Ovary (tissue), 9 donors: Measurements from ENCODE around the gene FAT2. TPM values are rescaled to one million over a fixed set of nuclear protein-coding genes. Genes with fewer than 3 reads are reported as not detected.

Experiments
- DNase-seq, 5 donors: peaks; one replicate each; pipeline ENCODE4 v3.0.0-alpha.2; 2019 to 2020
- H3K27ac ChIP-seq, 2 donors: fragments of 200-600 bp; one replicate each; pipeline versions ENCODE4 v1.5.1 to v1.8.0; 2019 to 2022
- H3K27me3 ChIP-seq: fragments of 200-600 bp; one replicate; pipeline ENCODE4 v1.8.0; 2022
- H3K36me3 ChIP-seq: fragments of 200-600 bp; sonication (generic); one replicate; pipeline ENCODE4 v1.5.1; 2019
- H3K4me1 ChIP-seq: one replicate; pipeline ENCODE4 v1.8.1; 2013; ENCODE audit warnings: mild to moderate bottlenecking, moderate library complexity; ENCODE audit not compliant: insufficient read depth
- H3K4me3 ChIP-seq: fragments of 200-600 bp; sonication (generic); one replicate; pipeline ENCODE4 v1.5.1; 2017
- H3K9me3 ChIP-seq, 2 donors: fragments of 200-600 bp in 1 of 2; sonication (generic) in 1 of 2; one replicate each; pipeline versions ENCODE4 v1.5.1 to v1.8.1; 2013 to 2019; ENCODE audit warnings: mild to moderate bottlenecking in 1 of 2, moderate library complexity in 1 of 2
- EP300 ChIP-seq: sonication (generic); formaldehyde crosslinking; IDR thresholded peaks from one replicate; pipeline ENCODE4 v1.6.1; 2017; ENCODE audit warnings: antibody characterized with exemption
- POLR2A ChIP-seq: fragments of 450-650 bp; IDR thresholded peaks from one replicate; pipeline ENCODE4 v1.6.1; 2017; ENCODE audit warnings: antibody characterized with exemption, mild to moderate bottlenecking, moderate library complexity
- WGBS, 3 donors: extraction: QIAGEN DNeasy Blood & Tissue Kit in 1 of 3; methylation state at CpG; one replicate each; pipeline versions ENCODE4 v1.1.5 to v1.1.7; 2013 to 2017; 5-methylcytosine and 5-hydroxymethylcytosine counted together
- intact Hi-C, 4 donors: fragments of 100-400 bp; cut with DNase I; formaldehyde crosslinking; loops; one replicate each; pipeline versions ENCODE4 v1.11.0 to v1.15.1; 2022 to 2023
- polyA plus RNA-seq, 2 donors: library from polyadenylated mRNA; stranded (reverse); fragments of 200-250 nt in 1 of 2; fragments of 350-450 nt in 1 of 2; fragmentation: Illumina TruSeq in 1 of 2; extraction: RNeasy Lipid Tissue Mini Kit (QIAGEN cat#74804) in 1 of 2; gene quantifications; one replicate each; pipeline ENCODE4 v1.2.3, GENCODE V29; 2013 to 2014
- total RNA-seq, 7 donors: library from RNA; depleted of rRNA in 2 of 7; stranded (reverse); fragments of >200 nt in 2 of 7; fragmentation: NEBNext Ultra II Directional in 3 of 7; extraction: Animal tissue kit (Norgen Biotek cat#: 25700) in 3 of 7; gene quantifications; one replicate each; pipeline versions ENCODE4 v1.1.0 to v1.2.4, GENCODE V29; 2016 to 2023
- TF ChIP-seq, protein P1 (sequence below), 3 donors: fragments of 450-650 bp in 2 of 3; fragments of 200-600 bp in 1 of 3; IDR thresholded peaks; one replicate each; pipeline versions ENCODE4 v1.5.1 to v1.8.0; 2016 to 2022; ENCODE audit warnings: antibody characterized with exemption in 3 of 3, mild to moderate bottlenecking in 1 of 3
- donor health status: DM: no; HTN: no; CAD: no; lungs with moderate emphysema.
- donor health status: DM: no; HTN: no; CAD: no.
- donor health status: Bipolar disorder and iron deficiency.
- donor health status: DM: yes; HTN: yes; CAD: no.
- donor health status: DM: no; HTN: no; CAD: no.
- donor health status: DM: yes; HTN: yes; CAD: no.

FAT2 gene
- total and polyA plus RNA-seq, 9 donors, result 0.01 to 0.74 (median 0.14) TPM; not detected in 1

DNA sequence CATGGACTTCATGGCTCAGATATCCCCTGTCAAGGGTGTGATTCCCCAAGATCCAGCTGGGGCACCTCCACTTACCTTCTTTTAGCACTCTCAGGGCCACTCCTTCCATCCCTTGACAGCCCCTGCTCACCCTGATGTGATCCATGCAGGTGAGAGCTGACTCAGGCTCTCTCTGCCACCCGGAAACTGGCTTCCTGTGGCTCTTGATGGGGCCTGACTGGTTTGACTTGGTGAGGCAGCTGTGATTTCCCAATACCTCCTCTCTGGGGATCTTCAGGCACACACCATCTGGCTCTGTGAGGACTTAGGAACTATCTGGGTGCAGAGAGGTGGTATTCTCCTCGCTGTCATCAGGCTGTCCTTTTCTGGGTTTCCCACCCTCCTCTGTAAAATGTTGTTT lies 7.9 kb upstream of the FAT2 start:
- TF ChIP-seq POLR2A, result no peak
- TF ChIP-seq EP300, result no peak
- TF ChIP-seq, protein P1, sequence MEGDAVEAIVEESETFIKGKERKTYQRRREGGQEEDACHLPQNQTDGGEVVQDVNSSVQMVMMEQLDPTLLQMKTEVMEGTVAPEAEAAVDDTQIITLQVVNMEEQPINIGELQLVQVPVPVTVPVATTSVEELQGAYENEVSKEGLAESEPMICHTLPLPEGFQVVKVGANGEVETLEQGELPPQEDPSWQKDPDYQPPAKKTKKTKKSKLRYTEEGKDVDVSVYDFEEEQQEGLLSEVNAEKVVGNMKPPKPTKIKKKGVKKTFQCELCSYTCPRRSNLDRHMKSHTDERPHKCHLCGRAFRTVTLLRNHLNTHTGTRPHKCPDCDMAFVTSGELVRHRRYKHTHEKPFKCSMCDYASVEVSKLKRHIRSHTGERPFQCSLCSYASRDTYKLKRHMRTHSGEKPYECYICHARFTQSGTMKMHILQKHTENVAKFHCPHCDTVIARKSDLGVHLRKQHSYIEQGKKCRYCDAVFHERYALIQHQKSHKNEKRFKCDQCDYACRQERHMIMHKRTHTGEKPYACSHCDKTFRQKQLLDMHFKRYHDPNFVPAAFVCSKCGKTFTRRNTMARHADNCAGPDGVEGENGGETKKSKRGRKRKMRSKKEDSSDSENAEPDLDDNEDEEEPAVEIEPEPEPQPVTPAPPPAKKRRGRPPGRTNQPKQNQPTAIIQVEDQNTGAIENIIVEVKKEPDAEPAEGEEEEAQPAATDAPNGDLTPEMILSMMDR (IDR thresholded peaks at IDR 0.05), result no peak
- 46 to 90% (median 77%) methylated on average over 2 of the region's 2 CpGs for WGBS, 3 donors
- Histone ChIP-seq H3K4me3 (no peak overlapping the region), H3K9me3 (no peaks in the 10 kb centered on the region), H3K27me3 (no peaks in the 10 kb centered on the region), H3K4me1 (no peaks in the 10 kb centered on the region), H3K36me3 (no peaks in the 10 kb centered on the region), H3K27ac (no peak overlapping the region)
- intact Hi-C loops, result no loop called here
- DNase-seq, result no peak

DNA sequence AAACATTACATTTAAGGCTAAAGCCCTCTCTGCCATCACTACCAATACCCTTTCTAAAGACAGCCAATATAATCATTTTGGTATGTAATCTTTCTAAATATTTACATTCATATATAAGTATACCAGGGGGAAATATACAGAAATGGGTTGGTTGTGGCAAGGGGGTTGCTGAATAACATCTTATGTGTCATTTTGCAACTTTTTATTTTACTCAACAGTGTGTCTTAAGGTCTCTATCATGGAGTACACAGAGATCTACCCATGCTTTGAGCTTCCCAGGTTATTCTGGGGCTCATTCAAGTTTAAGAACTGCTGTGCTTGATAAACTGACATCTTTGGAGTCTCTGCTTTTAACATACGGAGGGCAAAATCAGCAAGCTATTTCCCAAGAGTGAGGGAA lies 7.4 kb upstream of the FAT2 start:
- no peak for DNase-seq
- Histone ChIP-seq H3K36me3 (no peaks in the 10 kb centered on the region), H3K27me3 (no peaks in the 10 kb centered on the region), H3K4me3 (no peak overlapping the region), H3K9me3 (no peaks in the 10 kb centered on the region), H3K27ac (no peak overlapping the region), H3K4me1 (no peaks in the 10 kb centered on the region)
- whole genome bisulfite sequencing, 3 donors, result 71 to 96% (median 87%) methylated on average over 1 of the region's 1 CpG
- intact Hi-C loops, result no loop called here
- no peak for TF ChIP-seq POLR2A
- no peak for TF ChIP-seq EP300
- TF ChIP-seq, protein P1 (IDR thresholded peaks at IDR 0.05), result no peak

DNA sequence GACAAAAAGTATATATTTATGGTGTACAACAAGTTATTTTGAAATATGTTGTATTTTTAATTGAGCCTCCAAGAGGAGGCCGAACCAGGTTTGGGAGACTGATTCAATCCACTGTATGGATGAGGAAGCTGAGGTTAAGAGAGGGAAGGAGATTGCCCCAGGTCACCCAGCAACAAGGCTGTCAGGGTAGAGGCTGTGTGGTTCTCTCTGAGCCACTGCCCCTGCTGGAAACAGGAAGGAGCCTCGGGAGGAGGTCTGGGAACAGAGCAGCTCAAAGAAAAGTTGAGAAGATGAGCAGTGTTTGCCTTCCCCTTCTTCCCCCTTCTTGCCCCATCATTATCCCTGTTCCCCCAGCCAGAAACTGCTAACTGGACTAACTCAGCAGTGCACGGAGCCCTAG lies 6.6 kb upstream of the FAT2 start:
- H3K4me1 ChIP-seq, result no peaks in the 10 kb centered on the region
- H3K4me3 ChIP-seq, result no peak overlapping the region
- DNase-seq, result no peak
- intact Hi-C loops, result no loop called here
- no peaks in the 10 kb centered on the region for H3K9me3 ChIP-seq
- 87 to 91% (median 87%) methylated on average over 3 of the region's 3 CpGs for WGBS, 3 donors
- no peaks in the 10 kb centered on the region for H3K27me3 ChIP-seq
- TF ChIP-seq, protein P1 (IDR thresholded peaks at IDR 0.05), result no peak
- no peak for TF ChIP-seq POLR2A
- no peak for TF ChIP-seq EP300
- H3K36me3 ChIP-seq, result no peaks in the 10 kb centered on the region
- no peak overlapping the region for H3K27ac ChIP-seq

DNA sequence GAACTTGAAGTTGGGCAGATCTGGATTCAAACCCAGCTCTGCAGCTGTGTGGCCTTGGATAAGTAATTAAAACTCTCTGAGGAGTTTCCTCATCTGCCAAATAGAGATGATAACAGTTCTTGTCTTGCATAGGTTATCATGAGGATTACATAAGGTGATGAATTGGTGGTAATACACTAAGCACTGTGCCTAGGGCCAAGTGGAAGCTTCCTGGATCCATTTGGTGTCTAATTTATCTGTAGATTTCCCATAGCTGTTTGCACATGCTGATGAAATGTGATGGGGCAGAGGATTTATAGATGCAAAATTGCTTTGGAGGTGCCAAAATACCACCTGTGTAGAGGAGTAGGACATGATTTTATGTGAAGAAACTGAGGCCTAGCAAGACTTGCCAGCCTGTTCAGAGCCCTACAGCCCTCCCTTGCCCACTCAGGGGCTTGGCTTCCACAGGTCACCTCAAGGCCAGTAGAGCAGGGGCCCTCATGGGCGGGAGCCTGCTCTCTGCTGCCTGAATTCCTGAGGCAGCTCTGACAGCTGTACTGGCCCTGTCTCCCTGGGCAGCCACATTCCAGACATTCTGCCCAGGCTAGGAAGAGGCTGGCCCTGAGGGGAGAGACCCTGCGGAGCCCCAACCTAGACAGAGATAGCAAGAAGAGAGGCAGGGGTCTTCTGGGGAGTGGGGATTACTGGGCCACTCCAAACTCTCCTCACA lies 5.9 kb upstream of the FAT2 start:
- intact Hi-C loops, result no loop called here
- Histone ChIP-seq H3K27me3 (no peaks in the 10 kb centered on the region), H3K27ac (no peak overlapping the region), H3K9me3 (no peaks in the 10 kb centered on the region), H3K36me3 (no peaks in the 10 kb centered on the region), H3K4me3 (no peak overlapping the region), H3K4me1 (no peaks in the 10 kb centered on the region)
- no peak for TF ChIP-seq POLR2A
- TF ChIP-seq, protein P1 (IDR thresholded peaks at IDR 0.05), result no peak
- TF ChIP-seq EP300, result no peak
- 12 to 43% (median 38%) methylated on average over 2 of the region's 2 CpGs for WGBS, 3 donors
- DNase-seq, result no peak
